GM19240 (cell line): ENCODE measurements around the gene HGFAC.
A peak's percentile ranks its signal among the peaks of the same experiment; 100 is the strongest.
"Not testable (repeated sequence)": the region's sequence is repeated elsewhere in the genome, so short reads cannot be mapped to it uniquely, and the experiment has no call there.

Experiments
- DNase-seq: peaks from one replicate; pipeline ENCODE4 v3.0.0; 2011; ENCODE audit warnings: low spot score; ENCODE audit not compliant: insufficient read length

HGFAC gene

GRCh38 chr4:3440979-3441500 lies 728 bp upstream of the HGFAC start:
- DNase-seq = no peak

GRCh38 chr4:3442460-3442958 lies 741 bp downstream of the HGFAC start:
- DNase-seq = no peak

- peak; percentile 92 for DNase-seq
Measured at GRCh38 chr4:3442959-3443749, 1.4 kb downstream of the HGFAC start.

GRCh38 chr4:3443750-3444309 lies 2.1 kb downstream of the HGFAC start:
- no peak for DNase-seq

- no peak for DNase-seq
Measured at GRCh38 chr4:3444351-3445110, 2.8 kb downstream of the HGFAC start.

GRCh38 chr4:3445111-3445820 lies 3.5 kb downstream of the HGFAC start:
- DNase-seq = no peak

- no peak for DNase-seq
Measured at GRCh38 chr4:3445829-3446545, 4.2 kb downstream of the HGFAC start.

- no peak for DNase-seq
Measured at GRCh38 chr4:3446631-3447320, 5.0 kb downstream of the HGFAC start.

GRCh38 chr4:3447431-3448395 lies 5.9 kb downstream of the HGFAC start:
- DNase-seq = no peak

GRCh38 chr4:3449047-3449573 lies 7.3 kb downstream of the HGFAC start:
- no peak for DNase-seq

GRCh38 chr4:3449574-3450534 lies 8.1 kb downstream of the HGFAC start:
- no peak for DNase-seq

- DNase-seq = no peak
Measured at GRCh38 chr4:3450643-3451042, 8.9 kb downstream of the HGFAC start.

GRCh38 chr4:3451956-3452355 lies 10.2 kb downstream of the HGFAC start:
- DNase-seq = no peak

GRCh38 chr4:3452376-3452775 lies 10.6 kb downstream of the HGFAC start:
- no peak for DNase-seq

- not testable (repeated sequence) for DNase-seq
Measured at GRCh38 chr4:3455596-3455995, 13.8 kb downstream of the HGFAC start.

- DNase-seq = no peak
Measured at GRCh38 chr4:3458371-3458770, 16.6 kb downstream of the HGFAC start.

- not testable (repeated sequence) for DNase-seq
Measured at GRCh38 chr4:3459156-3459555, 17.4 kb downstream of the HGFAC start.
